HL-60 (cell line): ENCODE results near the gene ENTR1.

Source experiments
- CTCF ChIP-seq: IDR thresholded peaks from one replicate; pipeline ENCODE4 v1.5.1; 2011; ENCODE audit warnings: low read length, control low read depth, inconsistent platforms; ENCODE audit not compliant: insufficient read depth
- GABPA ChIP-seq: IDR thresholded peaks from 2 replicates; pipeline ENCODE4 v1.6.1; 2012; ENCODE audit warnings: low read depth
- POLR2AphosphoS5 ChIP-seq: IDR thresholded peaks from 2 replicates; pipeline ENCODE4 v1.6.1; 2012; ENCODE audit warnings: low read depth
- REST ChIP-seq: IDR thresholded peaks from 2 replicates; pipeline ENCODE4 v1.6.1; 2012; ENCODE audit warnings: low read depth; ENCODE audit not compliant: insufficient replicate concordance

- TF ChIP-seq CTCF (no peak), POLR2AphosphoS5 (no peak), REST (no peak), GABPA (no peak)
Observed at GRCh38 chr9:136447173-136447778, 36.9 kb upstream of the ENTR1 start.
